ENCODE results near the gene ZNF316.
"Not testable (repeated sequence)": the region's sequence is repeated elsewhere in the genome, so short reads cannot be mapped to it uniquely, and the experiment has no call there.

The ZNF316 gene

DNA sequence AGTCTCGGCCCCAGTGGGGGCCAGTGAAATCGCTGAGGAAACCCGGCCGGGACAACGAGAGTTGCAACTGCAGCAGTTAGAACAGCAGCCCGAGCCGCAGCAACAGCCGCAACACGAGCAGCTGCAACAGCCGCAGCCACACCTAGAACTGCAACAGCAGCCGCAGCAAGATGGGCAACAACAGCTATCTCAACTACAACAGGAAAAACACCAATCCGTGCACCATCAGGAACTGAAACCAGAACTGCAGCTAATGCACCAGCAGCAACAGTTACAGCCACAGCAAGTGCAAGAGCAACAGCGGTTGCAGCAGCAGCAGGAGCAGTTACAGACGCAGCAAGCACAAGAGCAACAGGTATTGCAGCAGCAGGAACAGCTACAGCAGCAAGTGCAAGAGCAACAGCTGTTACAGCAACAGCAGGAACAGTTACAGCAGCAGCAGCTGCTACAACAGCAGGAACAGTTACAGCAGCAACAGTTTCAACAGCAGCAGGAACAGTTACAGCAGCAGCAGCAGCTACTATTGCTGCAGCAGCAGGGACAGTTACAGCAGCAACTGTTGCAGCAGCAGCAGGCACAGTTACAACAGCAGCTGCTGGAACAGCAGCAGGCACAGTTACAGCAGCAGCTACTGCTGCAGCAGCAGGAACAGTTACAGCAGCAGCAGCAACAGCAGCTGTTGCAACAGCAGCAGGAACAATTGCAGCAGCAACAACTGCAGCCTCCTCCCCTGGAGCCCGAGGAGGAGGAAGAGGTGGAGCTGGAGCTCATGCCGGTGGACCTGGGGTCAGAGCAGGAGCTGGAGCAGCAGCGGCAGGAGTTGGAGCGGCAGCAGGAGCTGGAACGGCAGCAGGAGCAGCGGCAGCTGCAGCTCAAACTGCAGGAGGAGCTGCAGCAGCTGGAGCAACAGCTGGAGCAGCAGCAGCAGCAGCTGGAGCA lies 15.7 kb upstream of the ZNF316 start:
- no peak for DNase-seq (ENCODE audit: low spot score)

GRCh38 chr7:6622134-6622710 lies 14.9 kb upstream of the ZNF316 start:
- DNase-seq (ENCODE audit: low spot score) = no peak

GRCh38 chr7:6623589-6624245 lies 13.4 kb upstream of the ZNF316 start:
- DNase-seq (ENCODE audit: low spot score) = no peak

GRCh38 chr7:6624246-6624611 lies 12.9 kb upstream of the ZNF316 start:
- DNase-seq (ENCODE audit: low spot score) = no peak

DNA sequence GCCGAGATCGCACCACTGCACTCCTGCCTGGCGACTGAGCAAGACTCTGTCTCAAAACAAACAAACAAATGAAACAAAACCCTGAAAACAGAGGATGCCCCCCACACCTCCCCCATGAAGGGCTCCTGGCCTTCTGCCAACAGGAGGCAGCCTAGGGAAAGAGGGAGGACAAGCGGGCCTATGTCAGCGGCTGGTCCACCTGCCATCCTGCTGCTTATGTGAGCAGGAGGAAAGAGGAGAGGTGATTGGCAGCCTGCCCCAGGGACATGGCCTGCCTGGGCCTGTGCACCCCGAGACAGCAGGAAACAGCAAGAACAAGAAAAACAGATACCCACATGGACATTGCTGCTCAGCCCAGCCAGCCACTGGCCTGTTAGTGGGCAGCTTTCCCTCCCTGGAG lies 9.1 kb upstream of the ZNF316 start:
- no peak for DNase-seq (ENCODE audit: low spot score)

DNA sequence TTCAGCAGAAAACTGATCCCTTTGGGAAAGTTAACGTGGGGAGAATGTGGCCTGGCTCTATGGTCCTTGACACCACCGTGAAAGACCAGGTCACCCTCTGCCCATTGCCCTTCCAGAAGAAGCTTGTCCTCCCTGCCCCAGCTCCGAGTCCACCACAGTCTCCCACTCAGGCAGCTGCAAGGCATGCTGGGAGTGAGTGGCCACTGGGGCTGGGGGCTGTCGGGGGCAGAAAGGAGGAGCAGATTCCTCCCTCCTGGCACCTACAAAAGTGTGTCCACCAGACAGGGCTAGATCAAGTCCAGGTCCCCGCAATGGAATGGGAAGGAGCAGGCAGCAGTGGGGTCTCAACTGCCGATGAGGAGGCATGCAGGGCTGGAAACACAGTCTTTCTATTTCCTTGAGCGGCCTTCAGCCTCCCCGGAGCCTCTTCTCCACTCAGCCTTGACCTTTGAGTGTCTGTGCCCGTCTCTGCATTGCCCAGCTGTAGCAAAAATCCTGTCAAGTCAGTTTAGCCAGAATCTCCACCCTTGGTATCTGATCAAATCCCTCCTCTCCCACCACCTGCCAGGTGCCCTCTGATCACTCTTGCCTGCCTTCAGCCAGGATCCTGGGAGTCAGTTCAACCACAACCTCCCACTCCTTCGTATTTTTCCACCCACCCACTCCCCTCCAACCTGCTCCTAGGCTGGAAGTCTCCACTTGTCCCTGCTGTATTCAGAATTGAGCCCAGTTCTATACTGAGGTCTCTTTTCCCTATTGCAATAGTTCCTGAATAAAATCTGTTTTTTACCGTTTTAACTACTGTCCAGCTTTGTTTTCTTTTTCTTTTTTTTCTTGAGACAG lies 6.9 kb upstream of the ZNF316 start:
- DNase-seq (ENCODE audit: low spot score) = no peak

GRCh38 chr7:6631605-6632004 lies 5.5 kb upstream of the ZNF316 start:
- DNase-seq (ENCODE audit: low spot score) = no peak

DNA sequence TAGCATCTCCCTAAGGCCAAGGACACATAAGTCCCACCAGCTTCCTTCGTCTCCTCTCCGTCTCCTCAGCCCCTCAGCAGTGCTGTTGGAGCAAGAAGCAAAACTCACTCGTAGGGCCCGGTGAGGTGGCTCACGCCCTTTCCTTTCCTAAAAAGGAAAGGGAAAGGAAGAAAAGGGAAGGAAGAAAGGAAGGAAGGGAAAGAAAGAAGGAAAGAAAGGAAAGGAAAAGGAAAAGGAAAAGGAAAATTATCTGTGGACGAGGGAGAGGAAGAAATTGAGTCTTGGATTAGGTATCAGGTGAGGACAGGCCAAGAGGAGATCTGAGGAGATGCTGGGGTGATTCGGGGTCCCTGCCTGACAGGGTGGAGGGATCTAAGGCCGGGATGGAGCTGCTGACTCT lies 3.1 kb upstream of the ZNF316 start:
- no peak for DNase-seq (ENCODE audit: low spot score)

DNA sequence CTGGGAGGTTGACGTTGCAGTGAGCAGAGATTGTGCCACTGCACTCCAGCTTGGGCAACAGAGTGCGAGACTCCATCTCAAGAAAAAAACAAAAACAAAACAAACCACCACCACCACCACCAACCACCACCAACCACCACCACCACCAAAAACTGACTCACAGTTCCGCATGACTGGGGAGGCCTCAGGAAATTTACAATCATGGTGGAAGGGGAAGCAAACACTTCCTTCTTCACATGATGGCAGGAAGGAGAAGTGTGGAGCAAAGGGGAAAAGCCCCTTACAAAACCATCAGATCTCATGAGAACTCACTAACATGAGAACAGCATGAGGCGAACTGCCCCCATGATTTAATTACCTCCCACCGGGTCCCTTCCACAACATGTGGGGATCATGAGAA lies 2.1 kb upstream of the ZNF316 start:
- DNase-seq (ENCODE audit: low spot score) = not testable (repeated sequence)

DNA sequence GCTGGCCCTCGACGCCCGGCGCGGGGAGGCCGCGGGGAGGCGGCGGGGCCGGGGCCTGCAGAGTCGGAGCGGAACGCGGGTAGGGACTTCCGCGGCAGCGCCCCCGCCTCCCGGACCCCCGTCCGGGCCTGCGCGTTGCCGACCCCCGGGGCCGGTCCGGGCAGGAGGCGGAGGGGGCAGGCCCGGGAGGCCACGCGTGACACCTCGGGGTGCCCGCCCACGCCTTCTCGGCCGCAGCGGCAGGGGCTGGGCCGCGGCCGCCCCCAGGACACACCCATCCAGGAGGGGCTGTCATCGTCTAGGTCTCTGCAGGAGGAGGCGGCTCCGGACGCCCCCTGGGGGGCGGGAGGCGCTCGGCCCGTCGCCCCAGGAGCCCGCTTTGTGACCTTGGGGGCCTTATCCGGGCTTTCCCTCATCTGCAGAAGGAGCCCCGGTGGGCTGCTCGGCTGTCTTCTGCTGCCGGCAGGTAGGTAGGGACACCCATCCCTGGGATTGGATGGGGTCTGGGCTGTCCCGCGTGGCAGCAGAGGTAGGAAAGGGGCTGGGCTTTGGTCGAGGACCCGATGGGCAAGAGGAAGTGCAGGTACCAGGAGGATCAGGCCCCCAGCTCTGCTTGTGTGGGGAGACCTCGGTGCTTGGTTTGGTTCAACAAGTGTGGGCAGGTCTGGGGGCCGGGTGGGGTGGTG lies 569 bp downstream of the ZNF316 start:
- peak; percentile 37 for DNase-seq (ENCODE audit: low spot score)

DNA sequence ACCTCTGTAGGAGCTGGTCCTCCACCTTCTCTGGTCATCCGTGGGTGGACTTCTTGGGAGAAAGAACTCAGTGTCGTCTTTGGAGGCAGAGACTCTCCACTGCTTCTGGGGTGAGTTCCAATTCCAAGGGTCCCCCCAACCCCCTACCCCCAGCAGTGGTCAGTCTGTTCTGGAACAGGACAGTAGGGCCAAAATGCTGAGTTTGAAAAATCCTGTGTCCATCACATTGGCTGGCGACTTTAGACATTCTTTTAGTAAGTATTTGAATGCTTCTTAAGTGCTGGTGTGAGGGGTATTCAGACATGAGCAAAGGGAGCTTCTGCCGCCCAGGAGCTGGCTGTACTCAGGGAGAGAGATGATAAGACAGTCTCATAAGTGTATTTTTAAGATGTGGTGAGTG lies 1.9 kb downstream of the ZNF316 start:
- no peak for DNase-seq (ENCODE audit: low spot score)

DNA sequence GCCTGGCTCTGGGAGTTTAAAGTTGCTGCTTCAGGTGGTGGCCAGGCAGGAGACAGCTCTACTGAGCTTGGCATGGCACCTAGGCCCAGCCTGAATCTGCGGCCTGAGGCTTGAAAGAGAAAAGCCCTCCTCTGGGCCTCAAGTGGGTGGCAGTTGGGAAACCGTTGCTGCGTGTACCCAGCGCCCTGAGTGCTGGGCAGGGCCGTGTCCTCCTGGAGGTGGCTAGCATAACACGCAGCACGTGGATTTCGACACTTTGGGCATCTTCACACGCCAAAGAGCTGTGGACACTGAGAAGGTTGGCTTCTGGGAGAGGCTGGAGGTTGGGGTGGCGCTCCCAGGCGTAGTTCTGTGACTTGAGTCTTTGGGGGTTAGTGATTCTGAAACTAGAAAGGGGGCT lies 2.5 kb downstream of the ZNF316 start:
- no peak for DNase-seq (ENCODE audit: low spot score)

DNA sequence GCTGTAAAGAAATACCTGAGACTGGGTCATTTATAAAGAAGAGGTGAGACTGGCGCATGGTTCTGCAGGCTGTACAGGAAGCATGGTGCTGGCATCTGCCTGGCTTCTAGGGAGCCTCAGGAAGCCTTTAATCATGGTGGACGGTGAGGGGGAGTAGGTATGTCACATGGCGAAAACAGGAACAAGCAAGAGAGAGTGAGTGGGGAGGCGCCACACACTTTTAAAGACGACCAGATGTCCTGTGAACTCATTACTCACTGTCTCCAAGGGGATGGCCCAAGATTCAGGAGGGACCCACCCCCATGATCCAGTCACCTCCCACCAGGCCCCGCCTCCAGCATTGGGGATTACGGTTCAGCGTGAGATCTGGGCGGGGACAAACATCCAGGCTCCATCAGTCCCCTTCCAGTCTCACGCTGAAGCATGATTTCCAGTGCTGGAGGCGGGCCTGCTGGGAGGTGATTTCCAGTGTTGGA lies 3.2 kb downstream of the ZNF316 start:
- DNase-seq (ENCODE audit: low spot score) = no peak

- no peak for DNase-seq (ENCODE audit: low spot score)
Observed at GRCh38 chr7:6641305-6642035, 4.4 kb downstream of the ZNF316 start.

DNA sequence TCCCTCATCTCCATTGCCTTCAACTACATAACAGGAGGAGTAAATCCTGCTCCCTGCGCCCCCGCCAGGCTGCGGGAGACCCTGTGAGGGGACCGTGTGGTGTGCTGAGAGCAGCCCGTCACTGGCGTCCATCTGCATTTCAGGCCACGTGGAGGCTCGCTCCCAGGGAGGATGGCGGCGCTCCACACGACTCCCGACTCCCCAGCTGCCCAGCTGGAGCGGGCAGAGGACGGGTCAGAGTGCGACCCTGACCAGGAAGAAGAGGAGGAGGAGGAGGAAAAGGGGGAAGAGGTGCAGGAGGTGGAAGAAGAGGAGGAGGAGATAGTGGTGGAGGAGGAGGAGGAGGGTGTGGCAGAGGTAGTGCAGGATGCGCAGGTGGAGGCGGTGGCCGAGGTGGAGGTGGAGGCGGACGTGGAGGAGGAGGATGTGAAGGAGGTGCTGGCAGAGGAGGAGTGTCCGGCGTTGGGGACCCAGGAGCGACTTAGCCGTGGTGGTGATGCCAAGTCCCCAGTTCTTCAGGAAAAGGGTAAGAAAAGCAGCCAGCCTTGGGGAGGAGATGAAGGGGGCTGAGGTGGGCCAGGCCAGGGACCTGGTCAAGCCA lies 5.2 kb downstream of the ZNF316 start:
- DNase-seq (ENCODE audit: low spot score) = no peak

- DNase-seq (ENCODE audit: low spot score) = no peak
Observed at GRCh38 chr7:6642861-6643640, 5.9 kb downstream of the ZNF316 start.

DNA sequence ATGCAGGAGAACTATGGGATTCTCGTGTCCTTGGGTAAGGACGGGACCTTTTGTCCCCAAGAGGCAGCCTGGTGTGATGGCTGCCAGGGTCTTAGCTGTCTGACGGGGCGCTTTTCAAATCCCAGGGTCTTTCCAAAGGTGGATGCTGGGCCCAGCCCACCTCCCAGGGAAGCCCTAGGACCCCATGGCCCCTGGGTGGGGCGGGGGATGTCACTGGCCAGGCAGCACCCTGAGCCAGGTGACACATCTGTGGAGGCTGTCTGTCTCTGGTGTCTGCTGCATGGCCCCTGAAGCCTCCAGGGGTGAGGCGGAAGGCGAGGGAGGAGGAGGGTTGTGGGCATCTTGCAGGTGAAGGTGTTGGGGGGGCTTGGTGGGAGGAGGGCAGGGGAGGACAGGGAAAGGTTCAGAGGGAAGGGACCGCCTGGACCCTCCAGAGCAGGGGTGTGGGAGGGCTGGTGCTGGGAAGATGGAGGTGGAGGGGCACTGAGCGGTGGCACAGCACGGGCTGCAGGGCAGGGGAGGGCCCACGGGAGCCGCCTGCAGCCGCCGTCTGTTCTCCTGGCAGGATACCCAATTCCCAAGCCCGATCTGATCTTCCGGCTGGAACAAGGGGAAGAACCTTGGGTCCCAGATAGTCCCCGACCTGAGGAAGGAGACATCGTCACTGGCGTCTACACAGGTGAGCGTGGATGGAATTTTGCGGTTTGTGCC lies 7.0 kb downstream of the ZNF316 start:
- DNase-seq (ENCODE audit: low spot score) = no peak

- no peak for DNase-seq (ENCODE audit: low spot score)
Observed at GRCh38 chr7:6644728-6645127, 7.6 kb downstream of the ZNF316 start.

- DNase-seq (ENCODE audit: low spot score) = no peak
Observed at GRCh38 chr7:6646465-6646864, 9.3 kb downstream of the ZNF316 start.

All from hematopoietic multipotent progenitor cell treated with erythropoietin and hydrocortisone succinate and interleukin-3 and kit ligand, for 17 days (in vitro differentiated cells).